Body of pancreas (tissue), 4 donors: Measurements from ENCODE around the gene CELF1. TPM values are rescaled to one million over a fixed set of nuclear protein-coding genes. Genes with fewer than 3 reads are reported as not detected.

ENCODE experiments used
- ATAC-seq: fragments of 150-250 bp; one replicate; pipeline ENCODE4 v1.9.1; 2016
- DNase-seq, 4 donors: peaks; one replicate each; pipeline ENCODE4 v3.0.0-alpha.2; 2019
- H3K27ac ChIP-seq, 4 donors: fragments of 200-600 bp; sonication (generic); 1 replicate in 3 of 4; 2 replicates in 1 of 4; pipeline versions ENCODE4 v1.5.1 to v1.6.1; 2016 to 2019; ENCODE audit warnings: mild to moderate bottlenecking in 1 of 4, mixed read lengths in 1 of 4, moderate library complexity in 1 of 4
- H3K27me3 ChIP-seq, 2 donors: fragments of 200-600 bp; sonication (generic); one replicate each; pipeline ENCODE4 v1.6.0; 2016; ENCODE audit warnings: mild to moderate bottlenecking in 1 of 2
- H3K36me3 ChIP-seq, 2 donors: fragments of 200-600 bp; sonication (generic); replicated peaks in 1 of 2; 2 replicates each; pipeline ENCODE4 v1.5.1; 2016; ENCODE audit warnings: low read depth in 2 of 2; ENCODE audit not compliant: insufficient read depth in 1 of 2
- H3K4me1 ChIP-seq: fragments of 200-600 bp; sonication (generic); one replicate; pipeline ENCODE4 v1.6.0; 2016
- H3K4me3 ChIP-seq, 2 donors: fragments of 200-600 bp; sonication (generic); 1 replicate in 1 of 2; 2 replicates in 1 of 2; pipeline ENCODE4 v1.5.1; 2016 to 2019
- H3K9me3 ChIP-seq, 3 donors: fragments of 200-600 bp; sonication (generic); 1 replicate in 2 of 3; 2 replicates in 1 of 3; pipeline ENCODE4 v1.5.1; 2016
- POLR2A ChIP-seq, 3 donors: fragments of 450-650 bp; IDR thresholded peaks; one replicate each; pipeline ENCODE4 v1.6.1; 2016; ENCODE audit warnings: antibody characterized with exemption in 3 of 3, mild to moderate bottlenecking in 2 of 3
- WGBS, 2 donors: methylation state at CpG; one replicate each; pipeline ENCODE4 v1.1.5; 2017; 5-methylcytosine and 5-hydroxymethylcytosine counted together
- intact Hi-C: fragments of 100-400 bp; cut with DNase I; formaldehyde crosslinking; loops from one replicate; pipeline ENCODE4 v1.15.1; 2023
- total RNA-seq, 2 donors: library from RNA; depleted of rRNA; stranded (reverse); fragments of >200 nt; gene quantifications; one replicate each; pipeline ENCODE4 v1.1.0, GENCODE V29; 2016
- TF ChIP-seq, protein P1 (sequence below), 7 experiments: fragments of 450-650 bp in 4 of 7; fragments of 200-600 bp in 3 of 7; sonication (generic) in 3 of 7; IDR thresholded peaks; one replicate each; pipeline ENCODE4 v1.5.1; 2016 to 2019; ENCODE audit warnings: antibody characterized with exemption in 7 of 7

The CELF1 gene
- total RNA-seq, 2 donors from 2014 or later = 56.0 to 86.0 TPM

DNA sequence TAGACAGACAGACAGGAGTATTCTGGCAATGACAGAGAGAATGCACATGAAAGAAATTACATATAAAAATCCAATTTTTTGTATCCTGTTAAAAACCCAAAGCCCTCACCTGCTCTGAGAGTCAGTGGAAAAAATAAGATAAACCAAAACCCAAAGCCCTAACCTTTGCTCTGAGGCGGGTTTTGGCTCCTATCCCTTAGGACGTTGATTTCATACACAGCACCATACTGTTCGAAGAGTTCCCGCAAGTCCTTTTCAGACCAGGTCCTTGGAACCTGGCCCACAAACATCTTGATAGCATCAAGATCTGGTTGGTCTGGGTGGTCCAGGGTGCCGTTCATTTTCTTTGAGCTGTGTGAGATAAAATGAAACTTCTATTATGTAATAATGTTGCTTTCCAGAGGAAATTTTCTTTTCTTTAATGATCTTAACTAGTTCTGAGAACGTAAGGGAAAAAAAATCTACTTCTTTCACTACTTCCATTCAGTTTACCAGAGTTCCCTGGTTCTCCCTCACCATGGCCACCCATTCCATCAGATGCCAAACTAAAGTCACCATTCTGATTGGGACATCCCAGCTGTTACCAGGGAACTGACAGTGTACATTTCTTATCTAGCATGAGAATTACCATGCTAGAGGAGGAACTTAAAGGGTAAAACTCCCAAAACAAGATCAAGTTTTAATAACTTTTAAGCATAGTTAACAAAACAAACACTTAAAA lies 64.1 kb downstream of the CELF1 start:
- DNase-seq = peak in 3 of 4 donors; percentile 22 to 43 (median 33)
- Histone ChIP-seq H3K36me3 (peaks cover under 1 to 17% of the 10 kb centered on the region in 2 donors), H3K27me3 (no peaks in the 10 kb centered on the region), H3K4me1 (peaks cover 21% of the 10 kb centered on the region), H3K9me3 (no peaks in the 10 kb centered on the region), H3K27ac (peak overlapping the region in 3 of 4 donors; percentile 10 to 47 (median 38)), H3K4me3 (no peak overlapping the region)
- ATAC-seq = no peak
- WGBS, 2 donors = 31 to 33% methylated on average over 6 of the region's 6 CpGs
- TF ChIP-seq, protein P1, sequence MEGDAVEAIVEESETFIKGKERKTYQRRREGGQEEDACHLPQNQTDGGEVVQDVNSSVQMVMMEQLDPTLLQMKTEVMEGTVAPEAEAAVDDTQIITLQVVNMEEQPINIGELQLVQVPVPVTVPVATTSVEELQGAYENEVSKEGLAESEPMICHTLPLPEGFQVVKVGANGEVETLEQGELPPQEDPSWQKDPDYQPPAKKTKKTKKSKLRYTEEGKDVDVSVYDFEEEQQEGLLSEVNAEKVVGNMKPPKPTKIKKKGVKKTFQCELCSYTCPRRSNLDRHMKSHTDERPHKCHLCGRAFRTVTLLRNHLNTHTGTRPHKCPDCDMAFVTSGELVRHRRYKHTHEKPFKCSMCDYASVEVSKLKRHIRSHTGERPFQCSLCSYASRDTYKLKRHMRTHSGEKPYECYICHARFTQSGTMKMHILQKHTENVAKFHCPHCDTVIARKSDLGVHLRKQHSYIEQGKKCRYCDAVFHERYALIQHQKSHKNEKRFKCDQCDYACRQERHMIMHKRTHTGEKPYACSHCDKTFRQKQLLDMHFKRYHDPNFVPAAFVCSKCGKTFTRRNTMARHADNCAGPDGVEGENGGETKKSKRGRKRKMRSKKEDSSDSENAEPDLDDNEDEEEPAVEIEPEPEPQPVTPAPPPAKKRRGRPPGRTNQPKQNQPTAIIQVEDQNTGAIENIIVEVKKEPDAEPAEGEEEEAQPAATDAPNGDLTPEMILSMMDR (IDR thresholded peaks at IDR 0.05) = no peak
- no peak for TF ChIP-seq POLR2A (IDR thresholded peaks at IDR 0.05)
- intact Hi-C loops = no loop called here

DNA sequence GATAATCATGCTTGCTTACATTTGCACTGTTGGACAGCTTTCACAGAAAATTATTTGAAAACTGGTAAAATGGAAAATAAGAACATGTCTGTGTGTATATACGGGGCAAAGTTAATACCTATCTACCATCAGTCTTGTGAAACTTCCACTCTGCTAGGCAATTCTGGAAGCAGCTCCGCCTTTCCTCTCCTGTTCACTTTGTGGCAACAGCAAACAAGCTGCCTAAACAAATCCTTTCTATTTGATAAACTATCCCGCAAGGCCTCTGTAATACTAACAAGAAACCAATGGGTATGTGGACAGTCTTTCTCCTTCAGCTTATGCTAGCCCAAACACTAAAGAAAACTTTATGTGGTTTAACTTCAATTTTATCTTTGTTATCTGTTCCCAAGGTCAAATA lies 64.8 kb downstream of the CELF1 start:
- Histone ChIP-seq H3K36me3 (peaks cover 8 to 19% of the 10 kb centered on the region in 2 donors), H3K27ac (peak overlapping the region in 3 of 4 donors; percentile 10 to 47 (median 38)), H3K27me3 (no peaks in the 10 kb centered on the region), H3K9me3 (no peaks in the 10 kb centered on the region), H3K4me3 (no peak overlapping the region), H3K4me1 (peaks cover 21% of the 10 kb centered on the region)
- no peak for TF ChIP-seq POLR2A (IDR thresholded peaks at IDR 0.05)
- TF ChIP-seq, protein P1 (IDR thresholded peaks at IDR 0.05) = no peak
- 37 to 45% methylated on average over 3 of the region's 3 CpGs for WGBS, 2 donors
- ATAC-seq (no peak), DNase-seq (peak in 1 of 4 donors; percentile 28)
- intact Hi-C loops = no loop called here

- H3K9me3 ChIP-seq = no peaks in the 10 kb centered on the region
- ATAC-seq (no peak), DNase-seq (no peak)
- H3K36me3 ChIP-seq = peaks cover 15 to 19% of the 10 kb centered on the region in 2 donors
- no peaks in the 10 kb centered on the region for H3K27me3 ChIP-seq
- H3K4me3 ChIP-seq = no peak overlapping the region
- TF ChIP-seq POLR2A (IDR thresholded peaks at IDR 0.05) = no peak
- H3K4me1 ChIP-seq = peaks cover 21% of the 10 kb centered on the region
- peak overlapping the region in 1 of 4 donors; percentile 38 for H3K27ac ChIP-seq
- WGBS, 2 donors = 75 to 82% methylated on average over 2 of the region's 2 CpGs
- intact Hi-C loops = no loop called here
Observed at GRCh38 chr11:47487421-47487820, 65.5 kb downstream of the CELF1 start.

DNA sequence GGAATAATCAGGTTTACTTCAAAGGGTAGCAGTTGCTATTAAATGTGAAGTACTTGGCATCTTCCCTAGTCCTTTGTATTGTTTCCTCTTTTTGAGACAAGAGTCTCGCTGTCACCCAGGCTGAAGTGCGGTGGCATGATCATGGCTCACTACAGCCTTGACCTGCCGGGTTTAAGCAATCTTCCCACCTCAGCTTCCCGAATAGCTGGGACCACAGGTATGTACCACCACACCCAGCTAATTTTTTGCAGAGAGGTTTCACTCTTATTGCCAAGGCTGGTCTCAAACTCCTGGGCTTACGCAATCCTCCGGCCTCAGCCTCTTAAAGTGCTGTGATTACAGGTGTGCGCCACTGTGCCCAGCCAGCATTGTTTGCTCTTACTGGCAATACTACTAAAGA lies 67.8 kb downstream of the CELF1 start:
- intact Hi-C loops = no loop called here
- Histone ChIP-seq H3K27me3 (no peaks in the 10 kb centered on the region), H3K27ac (no peak overlapping the region), H3K9me3 (no peaks in the 10 kb centered on the region), H3K4me3 (no peak overlapping the region), H3K4me1 (peaks cover 21% of the 10 kb centered on the region), H3K36me3 (peaks cover 16 to 27% of the 10 kb centered on the region in 2 donors)
- 91 to 93% methylated on average over 7 of the region's 7 CpGs for WGBS, 2 donors
- no peak for DNase-seq
- TF ChIP-seq, protein P1 (IDR thresholded peaks at IDR 0.05) = no peak
- TF ChIP-seq POLR2A (IDR thresholded peaks at IDR 0.05) = no peak
- ATAC-seq = no peak

DNA sequence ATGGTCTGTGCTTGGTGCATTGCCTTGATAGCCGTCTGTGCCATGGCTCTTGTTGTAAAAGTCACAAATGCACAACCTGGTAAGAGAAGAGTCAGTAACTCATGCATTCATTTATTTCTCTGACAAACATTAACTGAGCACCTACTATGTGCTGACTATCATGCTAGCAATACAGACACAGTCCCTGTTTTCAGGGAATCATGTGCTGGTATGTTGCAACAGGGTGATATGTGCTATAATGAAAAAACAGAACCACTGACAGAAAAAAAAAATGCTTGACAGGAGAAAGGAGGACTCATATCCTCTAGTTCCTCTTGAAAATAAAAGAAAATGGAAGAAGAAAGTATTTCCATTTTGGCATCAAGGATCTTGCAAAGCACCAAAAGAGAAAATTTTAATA lies 69.5 kb downstream of the CELF1 start:
- DNase-seq = no peak
- intact Hi-C loops = no loop called here

More for the DNA sequence above, 69.5 kb downstream of the CELF1 start:
- Histone ChIP-seq H3K36me3 (peaks cover 16 to 30% of the 10 kb centered on the region in 2 donors), H3K4me3 (no peak overlapping the region), H3K27ac (no peak overlapping the region), H3K4me1 (peaks cover 9% of the 10 kb centered on the region), H3K27me3 (no peaks in the 10 kb centered on the region), H3K9me3 (no peaks in the 10 kb centered on the region)
- 100% methylated on average over 1 of the region's 1 CpG for WGBS, 2 donors
- no peak for ATAC-seq
- TF ChIP-seq POLR2A (IDR thresholded peaks at IDR 0.05) = no peak
- TF ChIP-seq, protein P1 (IDR thresholded peaks at IDR 0.05) = no peak
